SJCRH30 (cell line): ENCODE results near the gene SEMA4D. TPM values are rescaled to one million over a fixed set of nuclear protein-coding genes. Genes with fewer than 3 reads are reported as not detected.
"Not testable (repeated sequence)": the region's sequence is repeated elsewhere in the genome, so short reads cannot be mapped to it uniquely, and the experiment has no call there.

ENCODE experiments used
- DNase-seq, 2 experiments: peaks; one replicate each; pipeline ENCODE4 v3.0.0-alpha.2; 2015 to 2020
- H3K27ac ChIP-seq: fragments of 250-450 bp; sonication (Bioruptor Pico); 2 replicates; pipeline ENCODE4 v1.5.1; 2020; ENCODE audit warnings: mild to moderate bottlenecking, moderate library complexity
- H3K27me3 ChIP-seq: fragments of 250-450 bp; sonication (Bioruptor Pico); 2 replicates; pipeline ENCODE4 v1.5.1; 2020; ENCODE audit warnings: mild to moderate bottlenecking, moderate library complexity
- H3K36me3 ChIP-seq: fragments of 250-450 bp; sonication (Bioruptor Pico); 2 replicates; pipeline ENCODE4 v1.5.1; 2020; ENCODE audit warnings: mild to moderate bottlenecking, moderate library complexity
- H3K4me1 ChIP-seq: fragments of 250-450 bp; sonication (Bioruptor Pico); 2 replicates; pipeline ENCODE4 v1.5.1; 2020; ENCODE audit warnings: mild to moderate bottlenecking, moderate library complexity
- H3K4me3 ChIP-seq: fragments of 250-450 bp; sonication (Bioruptor Pico); 2 replicates; pipeline ENCODE4 v1.5.1; 2020; ENCODE audit warnings: mild to moderate bottlenecking, moderate library complexity
- H3K9me3 ChIP-seq: fragments of 250-450 bp; sonication (Bioruptor Pico); replicated peaks from 2 replicates; pipeline ENCODE4 v1.5.1; 2020; ENCODE audit warnings: mild to moderate bottlenecking, moderate library complexity
- total RNA-seq: library from RNA; depleted of rRNA; stranded (reverse); fragments of >200 nt; shearing (Covaris generic); gene quantifications from 2 replicates; pipeline ENCODE4 v1.2.3, GENCODE V29; 2014

Gene SEMA4D
- total RNA-seq, 1 experiment from 2014 or later = not detected

- H3K9me3 ChIP-seq, H3K36me3 ChIP-seq, H3K4me1 ChIP-seq, H3K27ac ChIP-seq, DNase-seq, H3K4me3 ChIP-seq: not testable (repeated sequence)
- H3K27me3 ChIP-seq = 0 out of 2 replicates have a peak, but pooled peaks cover 12% of the 10 kb centered on the region
Observed at GRCh38 chr9:89371791-89372190, 126.1 kb downstream of the SEMA4D start.

DNA sequence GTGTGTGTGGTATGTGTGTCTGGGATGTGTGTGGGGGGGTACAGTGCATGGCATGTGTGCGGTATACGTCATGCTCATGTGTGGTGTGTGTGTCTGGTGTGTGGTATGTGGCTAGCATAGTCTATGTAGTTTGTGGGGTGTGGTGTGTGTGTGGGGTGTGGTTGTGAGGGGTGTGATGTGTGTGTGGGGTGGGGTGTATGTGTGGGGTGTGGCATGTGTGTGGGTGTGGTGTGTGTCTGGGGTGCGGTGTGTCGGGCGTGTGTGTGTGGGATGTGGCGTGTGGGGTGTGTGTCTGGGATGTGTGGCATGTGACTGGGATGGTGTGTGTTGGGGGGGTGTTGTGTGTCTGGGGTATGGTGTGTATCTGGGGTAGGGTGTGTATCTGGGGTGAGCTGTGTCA lies 127.3 kb downstream of the SEMA4D start:
- Histone ChIP-seq H3K4me1 (no peaks in the 10 kb centered on the region), H3K27ac (no peak overlapping the region), H3K36me3 (no peaks in the 10 kb centered on the region), H3K9me3 (no peaks in the 10 kb centered on the region), H3K4me3 (no peak overlapping the region), H3K27me3 (0 out of 2 replicates have a peak, but pooled peaks cover 2% of the 10 kb centered on the region)
- no peak for DNase-seq

DNA sequence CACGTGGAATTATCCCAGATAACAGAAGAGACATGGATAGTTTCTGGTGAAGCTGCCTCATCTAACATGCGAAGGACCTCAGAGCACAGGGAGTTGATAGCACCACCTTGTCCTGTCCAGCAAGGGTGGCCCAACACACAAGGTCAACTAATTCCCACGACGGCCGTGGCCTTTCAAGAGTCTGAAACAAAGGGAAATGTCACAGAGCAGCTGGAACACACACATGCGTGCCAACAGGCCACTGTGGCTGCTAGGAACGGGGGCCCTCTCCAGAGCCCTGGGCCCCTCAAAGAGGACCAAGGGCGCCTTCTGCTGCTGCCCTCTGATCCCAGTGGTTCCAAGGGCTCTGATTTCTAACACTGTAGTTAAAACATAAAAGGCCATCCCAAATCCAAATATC lies 128.9 kb downstream of the SEMA4D start:
- Histone ChIP-seq H3K36me3 (no peaks in the 10 kb centered on the region), H3K4me1 (no peaks in the 10 kb centered on the region), H3K4me3 (no peak overlapping the region), H3K9me3 (no peaks in the 10 kb centered on the region), H3K27ac (no peak overlapping the region), H3K27me3 (no peaks in the 10 kb centered on the region)
- no peak for DNase-seq

DNA sequence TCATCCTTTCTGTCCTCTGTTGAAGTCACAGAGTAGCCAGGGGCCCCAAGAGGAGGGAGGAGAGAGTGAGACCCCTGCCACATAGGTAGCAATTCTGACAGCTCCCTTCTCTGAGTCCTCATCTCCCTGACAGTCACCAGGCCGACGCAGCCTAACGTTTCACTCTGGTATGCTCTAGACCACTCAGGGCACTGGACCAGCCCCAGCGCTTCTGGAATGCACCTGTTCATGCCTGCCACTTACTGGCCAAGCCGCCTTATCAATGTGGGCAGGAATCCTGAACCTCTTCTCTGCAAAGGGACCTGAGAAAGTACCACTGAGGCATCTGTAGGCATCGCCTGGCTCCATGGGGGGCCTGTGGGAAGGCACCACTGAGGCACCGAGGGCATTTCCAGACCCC lies 129.4 kb downstream of the SEMA4D start:
- Histone ChIP-seq H3K4me1 (no peaks in the 10 kb centered on the region), H3K36me3 (no peaks in the 10 kb centered on the region), H3K27me3 (no peaks in the 10 kb centered on the region), H3K9me3 (no peaks in the 10 kb centered on the region), H3K4me3 (no peak overlapping the region), H3K27ac (no peak overlapping the region)
- peak in 1 of 2 experiments; percentile 15 for DNase-seq

- H3K36me3 ChIP-seq = no peaks in the 10 kb centered on the region
- H3K9me3 ChIP-seq = no peaks in the 10 kb centered on the region
- no peak overlapping the region for H3K27ac ChIP-seq
- no peaks in the 10 kb centered on the region for H3K4me1 ChIP-seq
- no peak overlapping the region for H3K4me3 ChIP-seq
- no peak for DNase-seq
- no peaks in the 10 kb centered on the region for H3K27me3 ChIP-seq
Observed at GRCh38 chr9:89367726-89368437, 130.0 kb downstream of the SEMA4D start.

- Histone ChIP-seq H3K36me3 (0 out of 2 replicates have a peak, but pooled peaks cover 1% of the 10 kb centered on the region), H3K4me1 (no peaks in the 10 kb centered on the region), H3K9me3 (no peaks in the 10 kb centered on the region), H3K27me3 (no peaks in the 10 kb centered on the region), H3K4me3 (no peak overlapping the region), H3K27ac (no peak overlapping the region)
- no peak for DNase-seq
Observed at GRCh38 chr9:89367281-89367680, 130.6 kb downstream of the SEMA4D start.

GRCh38 chr9:89366711-89367110 lies 131.2 kb downstream of the SEMA4D start:
- Histone ChIP-seq H3K36me3 (peaks cover 7% of the 10 kb centered on the region), H3K4me3 (no peak overlapping the region), H3K27ac (no peak overlapping the region), H3K9me3 (no peaks in the 10 kb centered on the region), H3K27me3 (no peaks in the 10 kb centered on the region), H3K4me1 (no peaks in the 10 kb centered on the region)
- no peak for DNase-seq

DNA sequence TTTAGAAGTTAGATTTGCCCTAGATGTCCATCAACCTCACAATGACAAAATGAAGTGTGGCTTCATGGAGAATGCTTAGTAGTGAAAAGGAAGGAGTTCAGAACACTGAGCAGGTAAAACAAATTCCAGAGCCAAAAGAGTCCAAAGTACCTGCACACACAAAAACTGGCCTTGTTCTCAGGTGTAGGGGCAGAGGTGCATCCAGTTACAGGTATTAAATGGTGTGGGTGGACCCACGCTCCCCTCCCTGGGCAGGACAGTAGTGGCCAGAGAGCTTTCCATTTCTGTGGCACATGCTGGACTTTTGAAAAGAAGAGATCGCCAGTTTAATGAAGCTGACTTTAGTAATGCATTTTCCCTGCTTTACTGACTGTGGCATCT lies 132.4 kb downstream of the SEMA4D start:
- Histone ChIP-seq H3K36me3 (peaks cover 19% of the 10 kb centered on the region), H3K4me1 (no peaks in the 10 kb centered on the region), H3K4me3 (no peak overlapping the region), H3K27me3 (no peaks in the 10 kb centered on the region), H3K27ac (no peak overlapping the region), H3K9me3 (no peaks in the 10 kb centered on the region)
- DNase-seq = no peak

- Histone ChIP-seq H3K9me3 (no peaks in the 10 kb centered on the region), H3K27ac (no peak overlapping the region), H3K36me3 (peaks cover 19% of the 10 kb centered on the region), H3K4me1 (no peaks in the 10 kb centered on the region), H3K27me3 (no peaks in the 10 kb centered on the region), H3K4me3 (no peak overlapping the region)
- DNase-seq = no peak
Observed at GRCh38 chr9:89364666-89365531, 133.0 kb downstream of the SEMA4D start.

DNA sequence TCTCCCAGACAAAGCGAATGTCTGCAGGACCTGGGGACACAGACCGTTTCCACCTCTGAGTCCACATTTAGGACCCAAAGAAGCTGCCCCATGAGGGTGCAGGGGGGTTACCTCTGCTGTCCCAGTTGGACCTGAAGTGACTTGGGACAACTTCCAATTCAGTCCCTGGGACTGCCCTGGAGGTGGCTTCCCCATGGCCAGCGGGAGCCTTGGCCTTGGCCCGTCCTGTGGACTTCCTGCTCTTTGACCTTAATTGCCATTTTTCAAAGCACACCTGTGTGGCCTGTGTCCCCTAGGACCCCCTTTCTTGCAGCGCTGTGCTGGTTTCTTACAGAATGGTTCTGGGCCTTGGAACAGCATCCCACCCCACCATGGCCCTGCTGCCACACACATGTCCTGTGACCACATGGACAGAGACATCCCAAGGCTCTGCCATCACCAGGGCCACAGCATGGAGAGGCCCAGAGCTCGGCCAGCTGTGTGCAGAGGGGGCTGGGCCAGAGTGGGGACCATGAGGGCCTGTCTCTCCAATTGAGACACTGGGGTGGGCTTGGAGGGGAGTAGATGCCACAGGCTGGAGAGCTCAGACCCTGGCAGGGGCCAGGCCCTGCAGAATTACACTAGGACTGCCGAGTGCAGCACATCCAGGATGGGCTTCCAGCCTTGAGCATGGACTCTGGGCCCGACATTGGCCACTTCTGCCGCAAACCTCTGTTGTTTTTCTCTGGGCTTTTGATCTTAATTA lies 133.8 kb downstream of the SEMA4D start:
- no peak for DNase-seq
- H3K4me3 ChIP-seq = no peak overlapping the region
- H3K4me1 ChIP-seq = no peaks in the 10 kb centered on the region
- no peaks in the 10 kb centered on the region for H3K27me3 ChIP-seq
- no peak overlapping the region for H3K27ac ChIP-seq
- no peaks in the 10 kb centered on the region for H3K9me3 ChIP-seq
- H3K36me3 ChIP-seq = peaks cover 19% of the 10 kb centered on the region

GRCh38 chr9:89363311-89363670 lies 134.6 kb downstream of the SEMA4D start:
- no peaks in the 10 kb centered on the region for H3K27me3 ChIP-seq
- no peaks in the 10 kb centered on the region for H3K4me1 ChIP-seq
- no peaks in the 10 kb centered on the region for H3K9me3 ChIP-seq
- H3K4me3 ChIP-seq = no peak overlapping the region
- no peak for DNase-seq
- peaks cover 19% of the 10 kb centered on the region for H3K36me3 ChIP-seq
- H3K27ac ChIP-seq = no peak overlapping the region

DNA sequence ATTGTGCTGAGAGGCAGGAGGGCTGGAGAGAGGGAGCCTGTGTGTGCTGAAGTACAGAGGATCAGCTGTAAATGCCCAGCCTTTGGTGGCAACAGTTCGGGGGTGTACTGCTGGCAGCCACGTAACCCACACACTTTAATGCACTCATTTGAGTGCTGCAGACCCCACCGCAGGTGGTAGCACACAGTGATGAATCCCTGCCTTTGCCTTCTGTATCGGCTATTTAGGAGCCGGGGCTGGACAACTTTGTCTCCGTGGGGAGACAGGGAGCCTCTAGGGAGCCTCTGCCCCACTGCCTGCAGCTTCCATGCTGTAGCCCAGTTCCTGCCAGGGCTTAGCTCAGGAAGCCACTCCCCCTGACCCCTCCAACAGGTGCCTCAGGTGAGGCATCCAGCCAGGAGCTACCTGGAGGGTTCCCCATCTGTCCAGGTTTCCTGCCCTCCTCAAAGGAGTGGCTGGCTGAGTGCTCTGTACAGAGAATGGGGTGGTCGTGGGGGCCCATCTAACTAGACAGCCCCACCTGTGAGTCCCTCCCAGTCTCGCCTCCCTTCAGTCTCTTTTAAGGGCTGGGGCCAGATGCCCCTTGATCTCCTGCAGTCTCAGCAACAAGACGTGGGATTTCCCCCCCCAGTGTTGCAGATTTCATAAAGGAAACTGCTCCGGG lies 135.1 kb downstream of the SEMA4D start:
- Histone ChIP-seq H3K9me3 (no peaks in the 10 kb centered on the region), H3K27me3 (no peaks in the 10 kb centered on the region), H3K4me3 (no peak overlapping the region), H3K27ac (no peak overlapping the region), H3K36me3 (peaks cover 19% of the 10 kb centered on the region), H3K4me1 (no peaks in the 10 kb centered on the region)
- no peak for DNase-seq

GRCh38 chr9:89361816-89362646 lies 135.9 kb downstream of the SEMA4D start:
- Histone ChIP-seq H3K4me1 (no peaks in the 10 kb centered on the region), H3K27ac (no peak overlapping the region), H3K27me3 (no peaks in the 10 kb centered on the region), H3K4me3 (no peak overlapping the region), H3K36me3 (peaks cover 24% of the 10 kb centered on the region), H3K9me3 (no peaks in the 10 kb centered on the region)
- DNase-seq = no peak

- Histone ChIP-seq H3K36me3 (peaks cover 24% of the 10 kb centered on the region), H3K27ac (no peak overlapping the region), H3K4me1 (no peaks in the 10 kb centered on the region), H3K27me3 (no peaks in the 10 kb centered on the region), H3K9me3 (no peaks in the 10 kb centered on the region), H3K4me3 (no peak overlapping the region)
- DNase-seq = no peak
Observed at GRCh38 chr9:89361031-89361430, 136.9 kb downstream of the SEMA4D start.
